HepG2 (cell line): Measurements from ENCODE around the gene GPS2. TPM values are rescaled to one million over a fixed set of nuclear protein-coding genes. Genes with fewer than 3 reads are reported as not detected.

Experiments
- ATAC-seq: fragments of 200-7000 bp; cut with Tn5 transposase; 3 replicates; pipeline ENCODE4 v1.9.1; 2020; ENCODE audit warnings: mild to moderate bottlenecking, moderate library complexity
- BruUV-seq: library from RNA; stranded (reverse); fragments of 400-500 nt; replicated peaks from 2 replicates; lab custom pipeline; 2021; lab: Mats Ljungman, UMichigan
- CTCF ChIA-PET: fragments of 300-600 bp; formaldehyde crosslinking; extraction: SDS; loops from one replicate; lab custom pipeline; 2021; ENCODE audit warnings: low total read pairs, inconsistent platforms, low intra/inter-chr PET ratio; lab: Yijun Ruan, JAX
- POLR2A ChIA-PET: fragments of 350-600 bp; sonication (Branson Sonifier 250); formaldehyde crosslinking; loops from one replicate; lab custom pipeline; 2020; ENCODE audit warnings: antibody characterized with exemption, inconsistent platforms; lab: Yijun Ruan, JAX
- DNase-seq: peaks from one replicate; pipeline ENCODE4 v3.0.0-alpha.2; 2015; ENCODE audit warnings: low spot score
- FAIRE-seq: peaks from 3 replicates; lab custom pipeline; 2011; peaks lifted over from hg19 to GRCh38; lab: Jason Lieb, UNC
- H2AFZ ChIP-seq: one replicate; pipeline ENCODE4 v1.6.1; 2011; ENCODE audit warnings: low read length, inconsistent platforms
- H3K27ac ChIP-seq: fragments of 300-600 bp; 3 replicates; pipeline ENCODE4 v1.8.0; 2011; ENCODE audit warnings: mixed run types, mild to moderate bottlenecking, mixed read lengths, low read length, inconsistent platforms; ENCODE audit not compliant: insufficient read depth; ENCODE audit errors: extremely low read length
- H3K27me3 ChIP-seq, 2 experiments: fragments of 200-600 bp in 1 of 2; 2 replicates in 1 of 2; 3 replicates in 1 of 2; pipeline versions ENCODE4 v1.6.0 to v1.8.0; 2011; ENCODE audit warnings: low read length in 2 of 2, mild to moderate bottlenecking in 2 of 2, moderate library complexity in 2 of 2, inconsistent platforms in 1 of 2; ENCODE audit not compliant: insufficient read depth in 2 of 2, control insufficient read depth in 1 of 2
- H3K36me3 ChIP-seq, 2 experiments: fragments of 200-600 bp in 1 of 2; replicated peaks in 1 of 2; 2 replicates in 1 of 2; 3 replicates in 1 of 2; pipeline versions ENCODE4 v1.5.1 to v1.8.0; 2011; ENCODE audit warnings: low read length in 2 of 2, inconsistent platforms in 1 of 2; ENCODE audit not compliant: insufficient read depth in 2 of 2, control insufficient read depth in 1 of 2
- H3K4me1 ChIP-seq: 2 replicates; pipeline ENCODE4 v1.5.1; 2012; ENCODE audit warnings: low read length, inconsistent platforms; ENCODE audit not compliant: insufficient read depth
- H3K4me2 ChIP-seq: 2 replicates; pipeline ENCODE4 v1.6.0; 2011; ENCODE audit warnings: low read depth, low read length, inconsistent platforms
- H3K4me3 ChIP-seq, 3 experiments: fragments of 200-600 bp in 1 of 3; sonication (generic), shearing (Covaris generic) in 1 of 3; replicated peaks in 1 of 3; 2 replicates each; pipeline ENCODE4 v1.5.1; 2011 to 2016; ENCODE audit warnings: low read length in 3 of 3, inconsistent platforms in 2 of 3, low read depth in 2 of 3, mild to moderate bottlenecking in 2 of 3, control low read depth in 1 of 3, mixed read lengths in 1 of 3; ENCODE audit not compliant: insufficient read depth in 1 of 3
- H3K79me2 ChIP-seq: one replicate; pipeline ENCODE4 v1.6.1; 2011; ENCODE audit warnings: low read length, inconsistent platforms; ENCODE audit not compliant: insufficient read depth
- H3K9ac ChIP-seq: 2 replicates; pipeline ENCODE4 v1.6.0; 2011; ENCODE audit warnings: mild to moderate bottlenecking, low read depth, low read length, inconsistent platforms; ENCODE audit not compliant: insufficient read depth
- H3K9me3 ChIP-seq: 2 replicates; pipeline ENCODE4 v1.5.1; 2012; ENCODE audit warnings: mild to moderate bottlenecking, low read length
- H4K20me1 ChIP-seq: 2 replicates; pipeline ENCODE4 v1.6.0; 2011; ENCODE audit warnings: inconsistent platforms, mild to moderate bottlenecking, low read length, moderate library complexity; ENCODE audit not compliant: insufficient read depth
- ARID3A ChIP-seq: IDR thresholded peaks from 2 replicates; pipeline ENCODE4 v1.6.1; 2012; ENCODE audit warnings: low read depth, low read length, improper control_type of control experiment
- FLYWCH1 ChIP-seq: sonication (generic); formaldehyde crosslinking; IDR thresholded peaks from 2 replicates; pipeline ENCODE4 v1.8.1; 2023; ENCODE audit warnings: mild to moderate bottlenecking, missing genetic modification reagents
- GFI1 ChIP-seq: sonication (generic); formaldehyde crosslinking; IDR thresholded peaks from 2 replicates; pipeline ENCODE4 v1.5.0; 2020; ENCODE audit warnings: missing genetic modification reagents, mild to moderate bottlenecking, borderline replicate concordance
- IRF2 ChIP-seq: IDR thresholded peaks from 2 replicates; pipeline ENCODE4 v1.6.1; 2018; ENCODE audit warnings: missing genetic modification reagents, missing compliant biosample characterization
- MTF1 ChIP-seq: sonication (generic); formaldehyde crosslinking; IDR thresholded peaks from 2 replicates; pipeline ENCODE4 v1.5.0; 2020; ENCODE audit warnings: missing genetic modification reagents
- MTF2 ChIP-seq: sonication (generic); formaldehyde crosslinking; IDR thresholded peaks from 2 replicates; pipeline ENCODE4 v1.5.0; 2020; ENCODE audit warnings: missing genetic modification reagents, borderline replicate concordance
- MYC ChIP-seq: sonication (generic); formaldehyde crosslinking; IDR thresholded peaks from 2 replicates; pipeline ENCODE4 v1.9.0; 2021; ENCODE audit warnings: missing genetic modification reagents, borderline replicate concordance
- SP140L ChIP-seq: sonication (generic); formaldehyde crosslinking; IDR thresholded peaks from 2 replicates; pipeline ENCODE4 v1.4.0; 2020; ENCODE audit warnings: missing genetic modification reagents, borderline replicate concordance
- SSRP1 ChIP-seq: IDR thresholded peaks from 2 replicates; pipeline ENCODE4 v1.6.1; 2016; ENCODE audit warnings: control low read depth
- UBTF ChIP-seq: sonication (generic); formaldehyde crosslinking; IDR thresholded peaks from 2 replicates; pipeline ENCODE4 v1.4.0; 2020; ENCODE audit warnings: mild to moderate bottlenecking, missing genetic modification reagents
- ZBTB44 ChIP-seq: sonication (generic); formaldehyde crosslinking; IDR thresholded peaks from 2 replicates; pipeline ENCODE4 v1.4.0; 2020; ENCODE audit warnings: missing genetic modification reagents
- ZFAT ChIP-seq: sonication (generic); formaldehyde crosslinking; conservative IDR thresholded peaks from 2 replicates; pipeline ENCODE4 v1.8.1; 2023; ENCODE audit warnings: missing genetic modification reagents, inconsistent platforms
- ZMAT3 ChIP-seq: sonication (generic); formaldehyde crosslinking; conservative IDR thresholded peaks from 2 replicates; pipeline ENCODE4 v1.7.0; 2021; ENCODE audit warnings: missing genetic modification reagents
- ZNF124 ChIP-seq: sonication (generic); formaldehyde crosslinking; IDR thresholded peaks from 2 replicates; pipeline ENCODE4 v1.4.0; 2020; ENCODE audit warnings: missing genetic modification reagents
- ZNF34 ChIP-seq: sonication (generic); formaldehyde crosslinking; IDR thresholded peaks from 2 replicates; pipeline ENCODE4 v1.4.0; 2020; ENCODE audit warnings: mild to moderate bottlenecking, missing genetic modification reagents, borderline replicate concordance
- ZNF614 ChIP-seq: IDR thresholded peaks from 2 replicates; pipeline ENCODE4 v1.6.1; 2018; ENCODE audit warnings: missing biosample characterization, missing genetic modification reagents, inconsistent platforms, borderline replicate concordance
- ZNF784 ChIP-seq: sonication (generic); formaldehyde crosslinking; IDR thresholded peaks from 2 replicates; pipeline ENCODE4 v1.5.1; 2020; ENCODE audit warnings: missing genetic modification reagents, mild to moderate bottlenecking, borderline replicate concordance
- ZNF788 ChIP-seq: sonication (generic); formaldehyde crosslinking; IDR thresholded peaks from 2 replicates; pipeline ENCODE4 v1.5.0; 2020; ENCODE audit warnings: mild to moderate bottlenecking, missing genetic modification reagents, borderline replicate concordance
- ZSCAN22 ChIP-seq: sonication (generic); formaldehyde crosslinking; IDR thresholded peaks from 2 replicates; pipeline ENCODE4 v1.4.0; 2020; ENCODE audit warnings: mild to moderate bottlenecking, missing genetic modification reagents
- WGBS: methylation state at CpG from one replicate; pipeline ENCODE4 v1.1.6; 2017; ENCODE audit warnings: low lambda C conversion rate; 5-methylcytosine and 5-hydroxymethylcytosine counted together
- in situ Hi-C: cut with HindIII; loops from 2 replicates; pipeline ENCODE4 v1.10.0; 2017; ENCODE audit warnings: low pct_unique_long_range_greater_than_20kb; ENCODE audit not compliant: extremely low pct_ligation_motif_present
- intact Hi-C: fragments of 100-400 bp; cut with micrococcal nuclease; formaldehyde crosslinking; loops from one replicate; pipeline ENCODE4 v1.10.0; 2022; ENCODE audit not compliant: unreplicated experiment
- polyA plus RNA-seq, 8 experiments: library from polyadenylated mRNA; depleted of rRNA in 3 of 8; stranded (reverse) in 7 of 8; unstranded in 1 of 8; fragments of >200 nt; fragmentation: Illumina TruSeq in 4 of 8; extraction: Trizol in 4 of 8; gene quantifications; 2 replicates each; pipeline versions ENCODE4 v1.2.1 to v1.2.3, GENCODE V29; 2011 to 2016; ENCODE audit warnings: low read depth in 4 of 8, missing spikeins in 1 of 8, mixed read lengths in 1 of 8; ENCODE audit not compliant: insufficient read depth in 1 of 8
- total RNA-seq, 5 experiments: library from RNA; depleted of rRNA; stranded (reverse); fragments of >200 nt; fragmentation: Illumina TruSeq; extraction: Trizol; gene quantifications; 2 replicates each; pipeline ENCODE4 v1.2.3, GENCODE V29; 2016; ENCODE audit warnings: low read depth in 1 of 5

Gene GPS2
- total and polyA plus RNA-seq, 2 of the 13 experiments (the other 11 are each of a cell fraction or from before 2014, with no cell fraction given): 58.0 to 59.4 TPM

- H3K27ac ChIP-seq: no peak overlapping the region
- H3K4me1 ChIP-seq: peaks cover 30% of the 10 kb centered on the region
- no peak overlapping the region for H3K4me2 ChIP-seq
- in situ Hi-C loops: no loop called here
- H3K27me3 ChIP-seq: peaks cover 0 to 11% of the 10 kb centered on the region in 2 experiments; a peak in 2 of 5 replicates
- TF ChIP-seq ZNF784 (CRISPR knock-in tag) (no peak), ZNF614 (CRISPR knock-in tag) (no peak), MTF2 (CRISPR knock-in tag) (no peak), ZMAT3 (CRISPR knock-in tag) (no peak), GFI1 (CRISPR knock-in tag) (no peak), ZFAT (CRISPR knock-in tag) (no peak), ZNF788 (no peak), IRF2 (CRISPR knock-in tag) (no peak), UBTF (CRISPR knock-in tag) (no peak), SP140L (CRISPR knock-in tag) (no peak), FLYWCH1 (CRISPR knock-in tag) (no peak), ZBTB44 (no peak), MTF1 (CRISPR knock-in tag) (no peak), ZSCAN22 (no peak), MYC (CRISPR knock-in tag) (no peak), ZNF34 (CRISPR knock-in tag) (no peak), ARID3A (no peak), ZNF124 (CRISPR knock-in tag) (no peak), SSRP1 (no peak)
- TF ChIP-seq, all 625 proteins: peak for 0
- ATAC-seq: no peak
- Histone ChIP-seq H3K79me2 (no peaks in the 10 kb centered on the region), H3K9me3 (no peaks in the 10 kb centered on the region), H4K20me1 (no peaks in the 10 kb centered on the region), H3K4me3 (no peak overlapping the region), H3K9ac (no peak overlapping the region), H2AFZ (no peak overlapping the region), H3K36me3 (peaks cover 0 to under 1% of the 10 kb centered on the region in 2 experiments; a peak in 1 of 5 replicates)
- no peak for FAIRE-seq
- POLR2A ChIA-PET: interaction anchor here (3.7 kb wide), 1 partner anchor 9 kb away, joined by 35 read pairs; the partner anchor contains the start of gene SLC2A4
- CTCF ChIA-PET: no interaction called here
- DNase-seq: no peak
- 44% methylated on average over 6 of the region's 11 CpGs for WGBS
- intact Hi-C loops: no loop called here
- no TSS peak for BruUV-seq
Measured at GRCh38 chr17:7290685-7291084, 24.5 kb downstream of the GPS2 start.
